ENCODE measurements around the gene CIITA.
"Not testable (repeated sequence)": the region's sequence is repeated elsewhere in the genome, so short reads cannot be mapped to it uniquely, and the experiment has no call there.

The CIITA gene

GRCh38 chr16:10876799-10877341 lies at the start of gene CIITA:
Gene CIITA, plus strand, starts transcription at chr16:10877202. Its CDS starts 129 bp downstream, at chr16:10877331.
- DNase-seq: peak in 1 of 2 experiments; percentile 9

GRCh38 chr16:10827691-10828341 lies 49.2 kb upstream of the CIITA start:
- no peak for DNase-seq

- no peak for DNase-seq
Observed at GRCh38 chr16:10828851-10829366, 48.1 kb upstream of the CIITA start.

GRCh38 chr16:10829390-10830098 lies 47.5 kb upstream of the CIITA start:
- DNase-seq: not testable (repeated sequence)

- not testable (repeated sequence) for DNase-seq
Observed at GRCh38 chr16:10830240-10830639, 46.8 kb upstream of the CIITA start.

GRCh38 chr16:10831894-10832886 lies 44.8 kb upstream of the CIITA start:
- no peak for DNase-seq

GRCh38 chr16:10833271-10833670 lies 43.7 kb upstream of the CIITA start:
- DNase-seq: no peak

GRCh38 chr16:10834130-10834529 lies 42.9 kb upstream of the CIITA start:
- DNase-seq: no peak

GRCh38 chr16:10834766-10835165 lies 42.2 kb upstream of the CIITA start:
- no peak for DNase-seq

GRCh38 chr16:10835281-10835931 lies 41.6 kb upstream of the CIITA start:
- no peak for DNase-seq

GRCh38 chr16:10836174-10836853 lies 40.7 kb upstream of the CIITA start:
- no peak for DNase-seq

- no peak for DNase-seq
Observed at GRCh38 chr16:10838621-10839278, 38.3 kb upstream of the CIITA start.

GRCh38 chr16:10839279-10839666 lies 37.7 kb upstream of the CIITA start:
- DNase-seq: no peak

GRCh38 chr16:10840703-10841102 lies 36.3 kb upstream of the CIITA start:
- DNase-seq: no peak

GRCh38 chr16:10846213-10846998 lies 30.6 kb upstream of the CIITA start:
- DNase-seq: no peak

GRCh38 chr16:10847176-10847575 lies 29.8 kb upstream of the CIITA start:
- DNase-seq: no peak

- no peak for DNase-seq
Observed at GRCh38 chr16:10849736-10850477, 27.1 kb upstream of the CIITA start.

GRCh38 chr16:10850478-10850850 lies 26.5 kb upstream of the CIITA start:
- no peak for DNase-seq

- no peak for DNase-seq
Observed at GRCh38 chr16:10851512-10851911, 25.5 kb upstream of the CIITA start.

- DNase-seq: no peak
Observed at GRCh38 chr16:10852286-10852685, 24.7 kb upstream of the CIITA start.

Data from NCI-H524 (cell line).